Measurements from ENCODE around the gene ZNF217.
"Not testable (repeated sequence)": the region's sequence is repeated elsewhere in the genome, so short reads cannot be mapped to it uniquely, and the experiment has no call there.

ZNF217 gene

GRCh38 chr20:53598140-53599043 lies 4.8 kb upstream of the ZNF217 start:
- no peak for DNase-seq (ENCODE audit: low read depth in 2 of 2)

GRCh38 chr20:53597521-53598120 lies 4.0 kb upstream of the ZNF217 start:
- DNase-seq (ENCODE audit: low read depth in 2 of 2) = no peak

- no peak for DNase-seq (ENCODE audit: low read depth in 2 of 2)
Observed at GRCh38 chr20:53597030-53597482, 3.4 kb upstream of the ZNF217 start.

GRCh38 chr20:53596189-53597001 lies 2.8 kb upstream of the ZNF217 start:
- not testable (repeated sequence) for DNase-seq (ENCODE audit: low read depth in 2 of 2)

GRCh38 chr20:53595742-53596141 lies 2.1 kb upstream of the ZNF217 start:
- not testable (repeated sequence) for DNase-seq (ENCODE audit: low read depth in 2 of 2)

GRCh38 chr20:53595018-53595378 lies 1.4 kb upstream of the ZNF217 start:
- no peak for DNase-seq (ENCODE audit: low read depth in 2 of 2)

GRCh38 chr20:53594068-53595017 lies 704 bp upstream of the ZNF217 start:
- DNase-seq (ENCODE audit: low read depth in 2 of 2) = peak; percentile 94

GRCh38 chr20:53592992-53593465 lies 610 bp downstream of the ZNF217 start:
- DNase-seq (ENCODE audit: low read depth in 2 of 2) = no peak

GRCh38 chr20:53592454-53592991 lies 1.1 kb downstream of the ZNF217 start:
- not testable (repeated sequence) for DNase-seq (ENCODE audit: low read depth in 2 of 2)

GRCh38 chr20:53591941-53592441 lies 1.6 kb downstream of the ZNF217 start:
- not testable (repeated sequence) for DNase-seq (ENCODE audit: low read depth in 2 of 2)

- not testable (repeated sequence) for DNase-seq (ENCODE audit: low read depth in 2 of 2)
Observed at GRCh38 chr20:53591206-53591741, 2.4 kb downstream of the ZNF217 start.

GRCh38 chr20:53590608-53591007 lies 3.0 kb downstream of the ZNF217 start:
- not testable (repeated sequence) for DNase-seq (ENCODE audit: low read depth in 2 of 2)

- not testable (repeated sequence) for DNase-seq (ENCODE audit: low read depth in 2 of 2)
Observed at GRCh38 chr20:53590122-53590521, 3.5 kb downstream of the ZNF217 start.

- not testable (repeated sequence) for DNase-seq (ENCODE audit: low read depth in 2 of 2)
Observed at GRCh38 chr20:53589321-53590065, 4.1 kb downstream of the ZNF217 start.

GRCh38 chr20:53587157-53587703 lies 6.4 kb downstream of the ZNF217 start:
- DNase-seq (ENCODE audit: low read depth in 2 of 2) = not testable (repeated sequence)

- no peak for DNase-seq (ENCODE audit: low read depth in 2 of 2)
Observed at GRCh38 chr20:53586640-53587039, 7.0 kb downstream of the ZNF217 start.

GRCh38 chr20:53585910-53586309 lies 7.7 kb downstream of the ZNF217 start:
- not testable (repeated sequence) for DNase-seq (ENCODE audit: low read depth in 2 of 2)

- not testable (repeated sequence) for DNase-seq (ENCODE audit: low read depth in 2 of 2)
Observed at GRCh38 chr20:53585004-53585569, 8.6 kb downstream of the ZNF217 start.

GRCh38 chr20:53584550-53584913 lies 9.1 kb downstream of the ZNF217 start:
- not testable (repeated sequence) for DNase-seq (ENCODE audit: low read depth in 2 of 2)

Data from stimulated activated CD4-positive, alpha-beta T cell treated with anti-CD3 and anti-CD28 coated beads, Interleukin-15, amount 100 ng/mL, for 48 hours (primary cell).